SK-N-SH treated with all-trans-retinoic acid at 6 μM for 48 hours (cell line): Measurements from ENCODE around the gene MAP1B.

Source experiments
- ARNTL ChIP-seq: fragments of 450-650 bp; formaldehyde crosslinking; IDR thresholded peaks from 2 replicates; pipeline ENCODE4 v1.5.0; 2020; ENCODE audit warnings: low read depth, mild to moderate bottlenecking, moderate library complexity, borderline replicate concordance
- ESRRG ChIP-seq: fragments of 250-450 bp; sonication (Bioruptor Pico); IDR thresholded peaks from 2 replicates; pipeline ENCODE4 v1.6.1; 2021; ENCODE audit warnings: mild to moderate bottlenecking
- ISL1 ChIP-seq: fragments of 250-450 bp; sonication (Bioruptor Pico); IDR thresholded peaks from 2 replicates; pipeline ENCODE4 v2.1.2; 2022; ENCODE audit warnings: mild to moderate bottlenecking, moderate library complexity
- OSR1 ChIP-seq: fragments of 250-450 bp; sonication (Bioruptor Pico); IDR thresholded peaks from 2 replicates; pipeline ENCODE4 v1.8.0; 2022; ENCODE audit warnings: moderate library complexity, mild to moderate bottlenecking, inconsistent platforms
- PATZ1 ChIP-seq: fragments of 250-450 bp; sonication (Bioruptor Pico); IDR thresholded peaks from 2 replicates; pipeline ENCODE4 v1.8.0; 2020; ENCODE audit warnings: mild to moderate bottlenecking, moderate library complexity, borderline replicate concordance
- POU6F1 ChIP-seq: fragments of 250-450 bp; sonication (Bioruptor Pico); IDR thresholded peaks from 2 replicates; pipeline ENCODE4 v1.8.0; 2021; ENCODE audit warnings: low read depth, mild to moderate bottlenecking, moderate library complexity, borderline replicate concordance
- PPARA ChIP-seq: fragments of 250-450 bp; sonication (Bioruptor Pico); IDR thresholded peaks from 2 replicates; pipeline ENCODE4 v1.5.0; 2020; ENCODE audit warnings: mild to moderate bottlenecking, borderline replicate concordance
- RARB ChIP-seq: fragments of 250-450 bp; sonication (Bioruptor Pico); IDR thresholded peaks from 2 replicates; pipeline ENCODE4 v1.8.0; 2021; ENCODE audit warnings: mild to moderate bottlenecking, moderate library complexity
- SNAI2 ChIP-seq: fragments of 250-450 bp; sonication (Bioruptor Pico); IDR thresholded peaks from 2 replicates; pipeline ENCODE4 v1.5.0; 2020; ENCODE audit warnings: mild to moderate bottlenecking, moderate library complexity
- TSHZ2 ChIP-seq: fragments of 250-450 bp; sonication (Bioruptor Pico); IDR thresholded peaks from 2 replicates; pipeline ENCODE4 v1.5.0; 2020; ENCODE audit warnings: mild to moderate bottlenecking, moderate library complexity
- ZFP3 ChIP-seq: fragments of 250-450 bp; sonication (Bioruptor Pico); IDR thresholded peaks from 2 replicates; pipeline ENCODE4 v1.5.0; 2020; ENCODE audit warnings: mild to moderate bottlenecking, moderate library complexity

- TF ChIP-seq OSR1 (CRISPR knock-in tag) (no peak), POU6F1 (no peak), ESRRG (CRISPR knock-in tag) (no peak), TSHZ2 (CRISPR knock-in tag) (no peak), PPARA (CRISPR knock-in tag) (no peak), ZFP3 (CRISPR knock-in tag) (no peak), ISL1 (CRISPR knock-in tag) (no peak), SNAI2 (CRISPR knock-in tag) (no peak), RARB (no peak), PATZ1 (CRISPR knock-in tag) (no peak), ARNTL (CRISPR knock-in tag) (no peak)
Measured at GRCh38 chr5:72071906-72072305, 35.4 kb upstream of the MAP1B start.
